ENCODE data around the gene NUDT6.

- TF ChIP-seq CTCF (IDR thresholded peaks at IDR 0.05; ENCODE audit: poor library complexity) (no peak), EZH2phosphoT487 (IDR thresholded peaks at IDR 0.05; ENCODE audit: low read depth, severe bottlenecking, unreplicated experiment) (no peak)
Observed at GRCh38 chr4:122845760-122846159, 76.6 kb downstream of the NUDT6 start.
